ENCODE results near the gene KCNK3. TPM values are rescaled to one million over a fixed set of nuclear protein-coding genes. Genes with fewer than 3 reads are reported as not detected.

The KCNK3 gene
- total RNA-seq, 1 experiment from 2014 or later: 0.09 TPM

DNA sequence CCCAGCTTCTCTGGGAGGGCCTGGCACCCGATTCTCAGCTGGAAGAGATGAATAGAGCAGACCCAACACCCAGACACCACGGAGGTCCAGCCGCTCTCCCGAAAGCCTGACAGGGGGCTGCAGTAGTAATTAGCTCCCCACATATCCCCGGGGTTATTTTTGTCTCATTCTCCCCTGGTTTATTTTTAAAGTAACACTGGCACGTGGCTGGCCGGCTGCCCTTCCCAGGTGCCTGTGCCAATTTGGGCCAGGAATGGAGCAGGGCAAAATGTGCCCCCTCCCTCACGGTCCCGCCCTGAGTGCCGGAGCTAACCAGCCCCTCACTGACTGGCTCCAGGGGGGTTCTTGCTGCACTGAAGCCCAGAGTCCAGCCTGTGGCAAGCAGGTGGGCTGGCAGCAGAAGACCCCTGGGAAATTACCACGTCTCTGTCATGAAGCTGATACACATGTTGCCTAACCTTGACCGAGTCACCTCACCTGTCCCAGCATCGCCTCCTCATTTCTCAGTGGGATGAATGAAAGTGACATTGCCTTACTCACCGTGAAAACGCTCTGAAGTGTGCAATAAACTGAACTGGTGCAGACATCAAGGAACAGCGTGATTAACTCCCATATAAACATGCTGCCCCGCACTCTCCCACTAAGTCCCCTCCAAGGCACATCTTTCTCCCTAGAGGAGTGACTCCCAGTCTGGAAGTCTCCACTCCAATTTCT, 18.4 kb downstream of the KCNK3 start:
- H3K23me2 ChIP-seq (ENCODE audit: insufficient read length, low read depth, low read length, poor library complexity, severe bottlenecking): no peaks in the 10 kb centered on the region
- H3K27me3 ChIP-seq (ENCODE audit: insufficient read depth, low read length): no peaks in the 10 kb centered on the region
- H3K4me1 Mint-ChIP-seq: peaks cover 4 to 21% of the 10 kb centered on the region in 2 experiments
- no peak overlapping the region for H3K56ac ChIP-seq (ENCODE audit: insufficient read length, low read depth, low read length)
- no peaks in the 10 kb centered on the region for H3K9me3 ChIP-seq (ENCODE audit: control insufficient read depth, low read depth, low read length)
- no peak overlapping the region for H2BK5ac ChIP-seq (ENCODE audit: insufficient read length, low read length)
- H3T11ph ChIP-seq (ENCODE audit: low read length): no peak overlapping the region
- no peak overlapping the region for H3K4me2 ChIP-seq (ENCODE audit: insufficient read depth, insufficient read length, low read length)
- no peaks in the 10 kb centered on the region for H3K9me3 Mint-ChIP-seq
- no peak overlapping the region for H4K5ac ChIP-seq (ENCODE audit: insufficient read length, low read depth, low read length)
- no CpG with 5 or more reads among the region's 17 CpGs for WGBS (ENCODE audit: extremely low coverage, insufficient read length, low lambda C conversion rate)
- no peaks in the 10 kb centered on the region for H4K20me1 ChIP-seq (ENCODE audit: control insufficient read depth, insufficient read depth, insufficient read length)
- H3K18ac ChIP-seq (ENCODE audit: insufficient read length, low read depth, low read length): no peak overlapping the region
- H3K27ac ChIP-seq (ENCODE audit: insufficient read length, low read depth, low read length): no peak overlapping the region
- H3K79me1 ChIP-seq (ENCODE audit: insufficient read depth, low read depth, low read length, poor library complexity, severe bottlenecking): no peaks in the 10 kb centered on the region
- DNase-seq: no peak
- H4K91ac ChIP-seq (ENCODE audit: insufficient read length, low read depth, low read length): no peak overlapping the region
- no peak overlapping the region for H3K4ac ChIP-seq (ENCODE audit: low read depth, low read length)
- TF ChIP-seq, protein P1, sequence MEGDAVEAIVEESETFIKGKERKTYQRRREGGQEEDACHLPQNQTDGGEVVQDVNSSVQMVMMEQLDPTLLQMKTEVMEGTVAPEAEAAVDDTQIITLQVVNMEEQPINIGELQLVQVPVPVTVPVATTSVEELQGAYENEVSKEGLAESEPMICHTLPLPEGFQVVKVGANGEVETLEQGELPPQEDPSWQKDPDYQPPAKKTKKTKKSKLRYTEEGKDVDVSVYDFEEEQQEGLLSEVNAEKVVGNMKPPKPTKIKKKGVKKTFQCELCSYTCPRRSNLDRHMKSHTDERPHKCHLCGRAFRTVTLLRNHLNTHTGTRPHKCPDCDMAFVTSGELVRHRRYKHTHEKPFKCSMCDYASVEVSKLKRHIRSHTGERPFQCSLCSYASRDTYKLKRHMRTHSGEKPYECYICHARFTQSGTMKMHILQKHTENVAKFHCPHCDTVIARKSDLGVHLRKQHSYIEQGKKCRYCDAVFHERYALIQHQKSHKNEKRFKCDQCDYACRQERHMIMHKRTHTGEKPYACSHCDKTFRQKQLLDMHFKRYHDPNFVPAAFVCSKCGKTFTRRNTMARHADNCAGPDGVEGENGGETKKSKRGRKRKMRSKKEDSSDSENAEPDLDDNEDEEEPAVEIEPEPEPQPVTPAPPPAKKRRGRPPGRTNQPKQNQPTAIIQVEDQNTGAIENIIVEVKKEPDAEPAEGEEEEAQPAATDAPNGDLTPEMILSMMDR (conservative IDR thresholded peaks at IDR 0.05): no peak
- no peak overlapping the region for H2AFZ ChIP-seq (ENCODE audit: low read length)
- no peak overlapping the region for H2BK120ac ChIP-seq (ENCODE audit: low read depth, low read length, poor library complexity, severe bottlenecking)
- no peak overlapping the region for H3K23ac ChIP-seq (ENCODE audit: insufficient read length, low read depth, low read length)
- no peak overlapping the region for H3K9ac ChIP-seq (ENCODE audit: extremely low read depth, insufficient read length, low read length)
- no peaks in the 10 kb centered on the region for H3K4me1 ChIP-seq (ENCODE audit: insufficient read depth, low read length)
- no peaks in the 10 kb centered on the region for H3K79me2 ChIP-seq (ENCODE audit: insufficient read depth, low read length)
- H3K36me3 Mint-ChIP-seq (ENCODE audit: insufficient read depth in 1 of 3, low read depth in 3 of 3): no peaks in the 10 kb centered on the region
- no peak overlapping the region; a peak in 1 of 7 replicates for H3K27ac Mint-ChIP-seq
- no peak overlapping the region for H2AK5ac ChIP-seq (ENCODE audit: insufficient read length, low read length)
- H2BK20ac ChIP-seq (ENCODE audit: low read depth, low read length, poor library complexity, severe bottlenecking): no peak overlapping the region
- H3K27me3 Mint-ChIP-seq (ENCODE audit: low read depth): peaks cover 8% of the 10 kb centered on the region
- H4K8ac ChIP-seq (replicated peaks; ENCODE audit: insufficient read length, low read depth, low read length): no peak overlapping the region
- no peak overlapping the region for H3K14ac ChIP-seq (ENCODE audit: insufficient read depth, low read length)
- H3K4me3 Mint-ChIP-seq: no peak overlapping the region
- no peak overlapping the region for H2BK15ac ChIP-seq (ENCODE audit: low read depth, low read length)
- H2BK12ac ChIP-seq (ENCODE audit: insufficient read length, low read depth, low read length): no peak overlapping the region

Measured in H9 (cell line).